K562 (cell line): ENCODE results near the gene PQBP1. TPM values are rescaled to one million over a fixed set of nuclear protein-coding genes. Genes with fewer than 3 reads are reported as not detected.
A peak's percentile ranks its signal among the peaks of the same experiment; 100 is the strongest.

ENCODE experiments used
- C11orf30 ChIP-seq: fragments of 450-650 bp; IDR thresholded peaks from 2 replicates; pipeline ENCODE4 v1.6.1; 2016; ENCODE audit warnings: low read depth, mild to moderate bottlenecking
- DDX20 ChIP-seq: fragments of 450-650 bp; IDR thresholded peaks from 2 replicates; pipeline ENCODE4 v1.6.1; 2016; ENCODE audit warnings: missing genetic modification characterization, low read depth, mild to moderate bottlenecking, missing compliant biosample characterization, moderate library complexity
- FOXJ2 ChIP-seq: fragments of 200-800 bp; sonication (Bioruptor generic); IDR thresholded peaks from 2 replicates; pipeline ENCODE4 v1.6.1; 2016; ENCODE audit warnings: missing genetic modification characterization, missing compliant biosample characterization
- FOXP1 ChIP-seq: sonication (generic); formaldehyde crosslinking; IDR thresholded peaks from 2 replicates; pipeline ENCODE4 v1.8.0; 2022; ENCODE audit warnings: mild to moderate bottlenecking, missing genetic modification reagents
- MAZ ChIP-seq, 2 experiments: fragments of 450-650 bp in 1 of 2; sonication (generic) in 1 of 2; formaldehyde crosslinking; IDR thresholded peaks in 1 of 2; conservative IDR thresholded peaks in 1 of 2; 2 replicates each; pipeline versions ENCODE4 v1.4.0 to v1.5.0; 2020; ENCODE audit warnings: mild to moderate bottlenecking in 1 of 2, missing genetic modification reagents in 1 of 2
- NFIC ChIP-seq: fragments of 450-650 bp; IDR thresholded peaks from 2 replicates; pipeline ENCODE4 v1.6.1; 2017; ENCODE audit warnings: mild to moderate bottlenecking, inconsistent platforms
- NR3C1 ChIP-seq: sonication (generic); formaldehyde crosslinking; IDR thresholded peaks from 2 replicates; pipeline ENCODE4 v1.8.1; 2022; ENCODE audit warnings: missing genetic modification reagents
- NRF1 ChIP-seq, 2 experiments: fragments of 450-650 bp; IDR thresholded peaks in 1 of 2; conservative IDR thresholded peaks in 1 of 2; 2 replicates each; pipeline ENCODE4 v1.6.1; 2014; ENCODE audit warnings: mild to moderate bottlenecking in 2 of 2
- RBM34 ChIP-seq: fragments of 200-400 bp; formaldehyde crosslinking; IDR thresholded peaks from 2 replicates; pipeline ENCODE4 v1.6.1; 2018; ENCODE audit warnings: low read length, borderline replicate concordance; ENCODE audit not compliant: insufficient read depth
- TEAD4 ChIP-seq, 2 experiments: sonication (generic) in 1 of 2; formaldehyde crosslinking in 1 of 2; IDR thresholded peaks; 2 replicates each; pipeline versions ENCODE4 v1.6.1 to v1.8.0; 2012 to 2022; ENCODE audit warnings: borderline replicate concordance in 1 of 2, inconsistent platforms in 1 of 2, low read length in 1 of 2, mild to moderate bottlenecking in 1 of 2, missing genetic modification reagents in 1 of 2
- THRAP3 ChIP-seq: fragments of 450-650 bp; IDR thresholded peaks from 2 replicates; pipeline ENCODE4 v1.6.1; 2016; ENCODE audit warnings: mild to moderate bottlenecking, inconsistent platforms, borderline replicate concordance
- ZNF133 ChIP-seq: fragments of 250-450 bp; sonication (Bioruptor Pico); IDR thresholded peaks from 2 replicates; pipeline ENCODE4 v1.4.0; 2020; ENCODE audit warnings: mild to moderate bottlenecking
- ZNF165 ChIP-seq: fragments of 250-450 bp; sonication (Bioruptor Pico); IDR thresholded peaks from 2 replicates; pipeline ENCODE4 v1.4.0; 2020; ENCODE audit warnings: borderline replicate concordance
- ZNF197 ChIP-seq: fragments of 200-800 bp; sonication (Bioruptor generic); IDR thresholded peaks from 2 replicates; pipeline ENCODE4 v1.6.1; 2016; ENCODE audit warnings: low read depth, missing genetic modification characterization, missing compliant biosample characterization
- ZNF41 ChIP-seq: fragments of 250-450 bp; sonication (Bioruptor Pico); conservative IDR thresholded peaks from 2 replicates; pipeline ENCODE4 v1.4.0; 2020; ENCODE audit warnings: mild to moderate bottlenecking
- polyA plus RNA-seq, 8 experiments: library from polyadenylated mRNA; depleted of rRNA in 4 of 8; stranded (reverse) in 5 of 8; unstranded in 3 of 8; fragments of >200 nt; fragmentation: Nextera tagmentation in 2 of 8; fragmentation: Illumina TruSeq in 1 of 8; extraction: Ambion mirVana in 2 of 8; extraction: Trizol in 1 of 8; gene quantifications; 2 replicates each; pipeline versions ENCODE4 v1.2.1 to v1.2.3, GENCODE V29; 2011 to 2014; ENCODE audit warnings: inconsistent platforms in 1 of 8, missing spikeins in 1 of 8
- total RNA-seq, 7 experiments: library from RNA; depleted of rRNA in 6 of 7; stranded (reverse); fragments of >200 nt in 6 of 7; fragmentation: Illumina TruSeq in 2 of 7; extraction: Trizol in 2 of 7; gene quantifications; 2 replicates each; pipeline versions ENCODE4 v1.2.1 to v1.2.3, GENCODE V29; 2011 to 2021; ENCODE audit warnings: low replicate concordance in 1 of 7
- TF ChIP-seq, protein P1 (sequence below): sonication (generic); formaldehyde crosslinking; IDR thresholded peaks from 2 replicates; pipeline ENCODE4 v1.8.1; 2023; ENCODE audit warnings: missing genetic modification reagents, mild to moderate bottlenecking, borderline replicate concordance
- TF ChIP-seq, protein P2 (sequence below): fragments of 450-650 bp; IDR thresholded peaks from 2 replicates; pipeline ENCODE4 v1.6.1; 2016; ENCODE audit warnings: low read depth, mild to moderate bottlenecking, moderate library complexity
- TF ChIP-seq, protein P3 (sequence below): fragments of 150-350 bp; IDR thresholded peaks from 2 replicates; pipeline ENCODE4 v1.6.1; 2014; ENCODE audit warnings: low read depth, mild to moderate bottlenecking, low read length, borderline replicate concordance

PQBP1 gene
- total and polyA plus RNA-seq, 9 of the 15 experiments (the other 6 are each of a cell fraction or from before 2014, with no cell fraction given), result 41.3 to 262 (median 112) TPM

DNA sequence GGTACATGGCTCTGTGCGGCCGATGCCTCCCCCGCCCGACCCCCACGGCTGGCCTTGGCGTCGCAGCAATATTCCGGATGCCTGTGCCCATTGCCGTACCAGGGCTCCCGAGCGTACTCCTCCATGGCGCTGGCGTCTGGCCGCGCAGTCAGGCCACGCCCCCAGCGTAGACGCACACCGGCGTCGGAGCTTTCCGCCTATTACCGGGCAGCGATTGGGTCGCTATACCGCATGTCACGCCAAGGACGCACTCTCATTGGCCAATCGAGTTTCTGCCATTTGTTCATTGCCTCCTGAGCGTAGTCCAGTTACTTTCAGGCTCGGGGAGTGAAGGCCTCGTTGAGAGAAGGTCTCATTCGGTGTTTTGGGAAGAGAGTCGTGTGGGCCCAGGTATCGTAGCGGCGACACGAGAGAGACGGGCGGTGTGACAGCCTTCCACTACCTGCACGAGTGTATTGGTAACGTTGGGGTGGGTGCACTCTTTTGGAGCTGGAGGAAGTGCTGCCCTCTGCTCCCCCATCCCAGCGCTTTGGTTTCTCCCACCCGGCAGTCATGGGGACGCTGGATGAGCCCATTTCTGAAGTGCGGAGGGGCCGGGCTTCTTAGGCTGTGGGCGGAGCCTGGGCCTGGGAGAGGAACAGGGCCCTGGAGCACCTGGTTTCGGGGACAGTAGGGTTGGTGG lies at the start of gene PQBP1, which contains the start of gene TIMM17B (continued):
- TF ChIP-seq, protein P1, sequence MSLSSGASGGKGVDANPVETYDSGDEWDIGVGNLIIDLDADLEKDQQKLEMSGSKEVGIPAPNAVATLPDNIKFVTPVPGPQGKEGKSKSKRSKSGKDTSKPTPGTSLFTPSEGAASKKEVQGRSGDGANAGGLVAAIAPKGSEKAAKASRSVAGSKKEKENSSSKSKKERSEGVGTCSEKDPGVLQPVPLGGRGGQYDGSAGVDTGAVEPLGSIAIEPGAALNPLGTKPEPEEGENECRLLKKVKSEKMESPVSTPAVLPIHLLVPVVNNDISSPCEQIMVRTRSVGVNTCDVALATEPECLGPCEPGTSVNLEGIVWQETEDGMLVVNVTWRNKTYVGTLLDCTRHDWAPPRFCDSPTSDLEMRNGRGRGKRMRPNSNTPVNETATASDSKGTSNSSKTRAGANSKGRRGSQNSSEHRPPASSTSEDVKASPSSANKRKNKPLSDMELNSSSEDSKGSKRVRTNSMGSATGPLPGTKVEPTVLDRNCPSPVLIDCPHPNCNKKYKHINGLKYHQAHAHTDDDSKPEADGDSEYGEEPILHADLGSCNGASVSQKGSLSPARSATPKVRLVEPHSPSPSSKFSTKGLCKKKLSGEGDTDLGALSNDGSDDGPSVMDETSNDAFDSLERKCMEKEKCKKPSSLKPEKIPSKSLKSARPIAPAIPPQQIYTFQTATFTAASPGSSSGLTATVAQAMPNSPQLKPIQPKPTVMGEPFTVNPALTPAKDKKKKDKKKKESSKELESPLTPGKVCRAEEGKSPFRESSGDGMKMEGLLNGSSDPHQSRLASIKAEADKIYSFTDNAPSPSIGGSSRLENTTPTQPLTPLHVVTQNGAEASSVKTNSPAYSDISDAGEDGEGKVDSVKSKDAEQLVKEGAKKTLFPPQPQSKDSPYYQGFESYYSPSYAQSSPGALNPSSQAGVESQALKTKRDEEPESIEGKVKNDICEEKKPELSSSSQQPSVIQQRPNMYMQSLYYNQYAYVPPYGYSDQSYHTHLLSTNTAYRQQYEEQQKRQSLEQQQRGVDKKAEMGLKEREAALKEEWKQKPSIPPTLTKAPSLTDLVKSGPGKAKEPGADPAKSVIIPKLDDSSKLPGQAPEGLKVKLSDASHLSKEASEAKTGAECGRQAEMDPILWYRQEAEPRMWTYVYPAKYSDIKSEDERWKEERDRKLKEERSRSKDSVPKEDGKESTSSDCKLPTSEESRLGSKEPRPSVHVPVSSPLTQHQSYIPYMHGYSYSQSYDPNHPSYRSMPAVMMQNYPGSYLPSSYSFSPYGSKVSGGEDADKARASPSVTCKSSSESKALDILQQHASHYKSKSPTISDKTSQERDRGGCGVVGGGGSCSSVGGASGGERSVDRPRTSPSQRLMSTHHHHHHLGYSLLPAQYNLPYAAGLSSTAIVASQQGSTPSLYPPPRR (CRISPR knock-in tag), result no peak
- TF ChIP-seq ZNF133 (CRISPR knock-in tag) (no peak), C11orf30 (0 out of 2 replicates have a peak, but pooled peaks have one; percentile 33), ZNF197 (no peak), TEAD4 (IDR thresholded peaks at IDR 0.05; ENCODE audit: low read length) (no peak), TEAD4 (CRISPR knock-in tag; IDR thresholded peaks at IDR 0.05; ENCODE audit: borderline replicate concordance) (no peak), FOXP1 (CRISPR knock-in tag) (peak; percentile 84; the same call in 1 of the 2 replicates), THRAP3 (no peak), ZNF41 (CRISPR knock-in tag) (no peak), ZNF165 (no peak), NRF1 (conservative IDR thresholded peaks at IDR 0.05 in 1 of 2, IDR thresholded peaks at IDR 0.05 in 1 of 2) (peak; percentile 82 to 85), MAZ (CRISPR knock-in tag; conservative IDR thresholded peaks at IDR 0.05 in 1 of 2, IDR thresholded peaks at IDR 0.05 in 1 of 2) (peak; percentile 4 to 27; a peak in 1 of 4 replicates), NR3C1 (CRISPR knock-in tag) (no peak), NFIC (peak; percentile 17; the same call in 1 of the 2 replicates), FOXJ2 (peak; percentile 5; the same call in 1 of the 2 replicates), RBM34 (no peak), DDX20 (tag) (no peak)
- TF ChIP-seq, protein P2, sequence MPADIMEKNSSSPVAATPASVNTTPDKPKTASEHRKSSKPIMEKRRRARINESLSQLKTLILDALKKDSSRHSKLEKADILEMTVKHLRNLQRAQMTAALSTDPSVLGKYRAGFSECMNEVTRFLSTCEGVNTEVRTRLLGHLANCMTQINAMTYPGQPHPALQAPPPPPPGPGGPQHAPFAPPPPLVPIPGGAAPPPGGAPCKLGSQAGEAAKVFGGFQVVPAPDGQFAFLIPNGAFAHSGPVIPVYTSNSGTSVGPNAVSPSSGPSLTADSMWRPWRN, result no peak
- TF ChIP-seq, protein P3, sequence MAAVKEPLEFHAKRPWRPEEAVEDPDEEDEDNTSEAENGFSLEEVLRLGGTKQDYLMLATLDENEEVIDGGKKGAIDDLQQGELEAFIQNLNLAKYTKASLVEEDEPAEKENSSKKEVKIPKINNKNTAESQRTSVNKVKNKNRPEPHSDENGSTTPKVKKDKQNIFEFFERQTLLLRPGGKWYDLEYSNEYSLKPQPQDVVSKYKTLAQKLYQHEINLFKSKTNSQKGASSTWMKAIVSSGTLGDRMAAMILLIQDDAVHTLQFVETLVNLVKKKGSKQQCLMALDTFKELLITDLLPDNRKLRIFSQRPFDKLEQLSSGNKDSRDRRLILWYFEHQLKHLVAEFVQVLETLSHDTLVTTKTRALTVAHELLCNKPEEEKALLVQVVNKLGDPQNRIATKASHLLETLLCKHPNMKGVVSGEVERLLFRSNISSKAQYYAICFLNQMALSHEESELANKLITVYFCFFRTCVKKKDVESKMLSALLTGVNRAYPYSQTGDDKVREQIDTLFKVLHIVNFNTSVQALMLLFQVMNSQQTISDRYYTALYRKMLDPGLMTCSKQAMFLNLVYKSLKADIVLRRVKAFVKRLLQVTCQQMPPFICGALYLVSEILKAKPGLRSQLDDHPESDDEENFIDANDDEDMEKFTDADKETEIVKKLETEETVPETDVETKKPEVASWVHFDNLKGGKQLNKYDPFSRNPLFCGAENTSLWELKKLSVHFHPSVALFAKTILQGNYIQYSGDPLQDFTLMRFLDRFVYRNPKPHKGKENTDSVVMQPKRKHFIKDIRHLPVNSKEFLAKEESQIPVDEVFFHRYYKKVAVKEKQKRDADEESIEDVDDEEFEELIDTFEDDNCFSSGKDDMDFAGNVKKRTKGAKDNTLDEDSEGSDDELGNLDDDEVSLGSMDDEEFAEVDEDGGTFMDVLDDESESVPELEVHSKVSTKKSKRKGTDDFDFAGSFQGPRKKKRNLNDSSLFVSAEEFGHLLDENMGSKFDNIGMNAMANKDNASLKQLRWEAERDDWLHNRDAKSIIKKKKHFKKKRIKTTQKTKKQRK, result no peak
